Non-pigmented ciliary epithelial cell (primary cell): Measurements from ENCODE around the gene FBXO27.
A peak's percentile ranks its signal among the peaks of the same experiment; 100 is the strongest.
"Not testable (repeated sequence)": the region's sequence is repeated elsewhere in the genome, so short reads cannot be mapped to it uniquely, and the experiment has no call there.

Source experiments
- DNase-seq: peaks from one replicate; pipeline ENCODE4 v3.0.0-alpha.2; 2010; ENCODE audit warnings: low read depth

FBXO27 gene

GRCh38 chr19:39032063-39032918 lies at the start of gene FBXO27:
TSS of gene FBXO27 (minus strand) at chr19:39032549. CDS start at chr19:39032227, 322 bp downstream.
- no peak for DNase-seq

DNA sequence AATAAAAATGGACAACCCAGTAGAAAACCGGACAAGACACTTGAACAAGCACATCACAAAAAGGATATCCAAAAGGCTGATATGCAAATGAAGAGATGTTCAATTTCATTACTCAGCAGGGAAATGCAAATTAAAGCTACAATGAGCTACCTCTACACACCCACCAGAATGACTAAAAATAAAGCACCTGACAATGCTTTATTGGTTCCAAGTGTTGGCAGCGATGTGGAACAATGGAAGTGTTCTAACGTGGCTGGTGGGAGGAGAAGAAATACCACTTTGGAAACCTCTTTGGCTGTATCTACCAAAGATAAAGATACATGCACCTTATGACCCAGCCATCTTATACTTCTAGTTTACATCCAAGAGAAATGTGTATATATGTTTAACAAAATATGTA lies 48.1 kb upstream of the FBXO27 start:
- no peak for DNase-seq

DNA sequence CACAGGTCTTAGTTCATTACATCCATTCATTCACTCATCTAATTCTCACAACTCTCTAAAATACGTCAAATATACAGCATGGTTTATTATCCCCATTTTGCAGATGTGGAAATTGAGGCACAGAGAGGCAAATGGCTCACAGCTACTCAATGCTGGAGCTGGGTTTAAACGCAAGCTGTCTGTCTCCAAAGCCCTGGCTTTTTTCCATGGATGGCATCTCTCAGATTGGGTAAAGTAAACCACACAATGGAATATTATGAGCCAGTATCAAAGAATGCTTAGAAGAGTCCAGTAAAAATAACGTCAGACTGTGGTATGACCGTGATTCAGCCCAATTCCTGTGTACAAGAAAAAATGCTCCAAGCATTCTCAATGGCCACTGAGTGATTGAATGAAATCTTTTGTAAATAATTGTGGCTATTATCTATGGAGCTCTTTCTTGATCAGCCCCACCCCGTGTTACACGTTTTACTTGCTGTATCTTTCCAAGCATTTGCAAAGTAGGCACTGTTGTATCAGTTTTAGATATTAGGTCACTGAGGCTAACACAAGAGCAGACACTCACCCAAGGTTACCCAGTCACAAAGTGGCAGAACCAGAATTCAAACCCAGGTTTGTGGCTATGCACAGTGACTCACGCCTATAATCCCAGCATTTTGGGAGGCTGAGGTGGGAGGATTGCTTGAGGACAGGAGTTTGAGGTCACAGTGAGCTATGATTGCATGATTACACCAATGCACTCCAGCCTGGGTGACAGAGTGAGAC lies 46.3 kb upstream of the FBXO27 start:
- peak; percentile 91 for DNase-seq

- no peak for DNase-seq
Measured at GRCh38 chr19:39077323-39077722, 45.0 kb upstream of the FBXO27 start.

GRCh38 chr19:39074942-39075341 lies 42.6 kb upstream of the FBXO27 start:
- DNase-seq, result no peak

DNA sequence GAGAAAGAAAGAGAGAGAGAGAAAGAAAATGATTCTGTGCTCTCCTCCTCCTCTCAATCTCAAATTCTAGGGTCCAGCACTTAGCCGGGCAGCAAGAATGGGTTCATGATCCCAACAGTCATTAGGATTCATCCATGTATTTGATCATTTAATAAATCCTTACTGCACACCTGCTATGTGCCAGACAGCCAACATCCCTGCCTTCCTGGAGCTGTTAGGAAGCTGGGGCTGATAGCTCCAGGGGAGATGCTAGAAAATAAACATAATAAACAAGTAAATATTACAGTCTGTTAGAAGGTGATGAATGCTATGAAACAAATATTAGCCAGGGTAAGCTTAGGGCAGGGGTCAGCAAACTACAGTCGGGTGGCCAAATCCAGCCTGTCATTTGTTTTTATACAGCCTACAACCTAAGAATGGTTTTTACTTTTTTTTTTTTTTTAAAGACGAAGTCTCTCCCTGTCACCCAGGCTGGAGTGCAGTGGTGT lies 41.9 kb upstream of the FBXO27 start:
- DNase-seq, result no peak

DNA sequence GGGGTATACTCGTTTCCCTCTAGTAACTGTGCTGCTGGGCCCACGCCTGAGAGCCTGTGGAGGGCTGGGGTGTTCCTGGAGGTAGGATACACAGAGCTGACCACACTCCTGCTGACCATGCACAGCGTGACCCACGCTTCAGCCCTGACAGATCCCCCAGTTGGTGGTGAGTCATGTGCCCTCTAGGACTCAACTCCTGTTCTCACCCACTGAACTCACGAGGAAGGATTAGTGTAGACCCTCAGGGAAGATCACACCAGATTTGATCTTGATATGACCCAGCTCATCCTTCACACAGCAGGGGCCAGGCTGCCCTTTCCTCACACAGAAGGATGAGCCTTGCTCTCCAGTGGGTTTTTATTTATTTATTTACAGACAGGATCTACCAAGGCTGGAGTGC lies 38.5 kb upstream of the FBXO27 start:
- DNase-seq, result no peak

DNA sequence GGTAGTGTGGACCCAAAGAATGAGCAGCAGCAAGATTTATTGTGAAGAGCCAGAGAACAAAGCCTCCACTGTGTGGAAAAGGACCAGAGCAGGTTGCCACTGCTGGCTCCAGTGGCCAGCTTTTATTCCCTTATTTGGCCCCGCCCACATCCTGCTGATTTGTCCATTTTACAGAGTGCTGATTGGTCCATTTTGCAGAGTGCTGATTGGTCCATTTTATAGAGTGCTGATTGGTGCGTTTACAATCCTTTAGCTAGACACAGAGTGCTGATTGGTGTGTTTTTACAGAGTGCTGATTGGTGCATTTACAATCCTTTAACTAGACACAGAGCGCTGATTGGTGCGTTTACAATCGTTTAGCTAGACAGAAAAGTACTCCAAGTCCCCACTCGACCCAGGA lies 35.9 kb upstream of the FBXO27 start:
- DNase-seq, result not testable (repeated sequence)

GRCh38 chr19:39067104-39067503 lies 34.8 kb upstream of the FBXO27 start:
- DNase-seq, result no peak

GRCh38 chr19:39065928-39066327 lies 33.6 kb upstream of the FBXO27 start:
- no peak for DNase-seq

GRCh38 chr19:39064405-39064804 lies 32.1 kb upstream of the FBXO27 start:
- no peak for DNase-seq

DNA sequence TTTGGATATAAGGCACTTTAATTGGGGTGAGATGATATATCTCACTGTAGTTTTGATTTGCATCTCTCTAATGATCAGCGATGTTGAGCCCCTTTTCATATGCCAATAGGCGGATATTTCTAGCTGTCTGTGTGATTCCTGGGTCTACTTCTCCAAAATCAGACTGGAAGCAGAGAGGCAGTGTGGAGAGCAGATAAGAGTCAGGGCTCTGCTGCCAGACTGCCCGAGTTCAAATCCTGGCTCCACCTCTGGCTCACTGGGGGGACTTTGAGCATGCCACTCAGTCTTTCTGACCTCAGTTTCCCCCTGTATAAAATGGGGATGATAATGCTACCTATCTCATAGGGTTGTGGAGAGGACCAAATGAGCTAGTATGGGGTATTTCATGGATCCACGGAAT lies 27.8 kb upstream of the FBXO27 start:
- no peak for DNase-seq

DNA sequence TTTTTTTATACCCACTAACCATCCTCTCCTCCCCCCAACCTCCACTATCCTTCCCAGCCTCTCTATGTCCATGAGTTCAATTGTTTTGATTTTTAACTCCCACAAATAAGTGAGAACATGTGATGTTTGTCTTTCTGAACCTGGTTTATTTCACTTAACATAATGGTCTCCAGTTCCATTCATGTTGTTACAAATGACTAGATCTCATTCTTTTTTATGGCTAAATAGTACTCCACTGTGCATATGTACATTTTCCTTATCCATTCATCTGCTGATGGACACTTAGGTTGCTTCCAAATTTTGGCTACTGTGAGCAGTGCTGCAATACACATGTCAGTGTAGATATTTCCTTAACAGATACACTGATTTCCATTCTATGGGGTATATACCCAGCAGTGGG lies 27.0 kb upstream of the FBXO27 start:
- no peak for DNase-seq

- DNase-seq, result no peak
Measured at GRCh38 chr19:39057615-39058014, 25.3 kb upstream of the FBXO27 start.

DNA sequence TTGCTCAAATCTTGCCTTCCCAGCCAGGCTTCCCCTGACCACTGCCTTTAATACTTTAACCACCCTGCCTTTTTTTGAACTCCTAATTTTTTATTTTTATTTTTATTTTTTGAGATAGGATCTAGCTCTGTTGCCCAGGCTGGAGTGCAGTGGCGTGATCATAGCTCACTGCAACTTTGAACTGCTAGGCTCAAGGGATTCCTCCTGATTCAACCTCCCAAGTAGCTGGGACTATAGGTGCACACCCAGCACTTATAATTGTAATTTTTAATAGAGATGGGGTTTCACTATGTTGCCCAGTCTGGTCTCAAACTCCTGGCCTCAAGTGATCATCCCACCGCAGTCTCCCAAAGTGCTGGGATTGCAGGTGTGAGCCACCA lies 21.7 kb upstream of the FBXO27 start:
- no peak for DNase-seq

DNA sequence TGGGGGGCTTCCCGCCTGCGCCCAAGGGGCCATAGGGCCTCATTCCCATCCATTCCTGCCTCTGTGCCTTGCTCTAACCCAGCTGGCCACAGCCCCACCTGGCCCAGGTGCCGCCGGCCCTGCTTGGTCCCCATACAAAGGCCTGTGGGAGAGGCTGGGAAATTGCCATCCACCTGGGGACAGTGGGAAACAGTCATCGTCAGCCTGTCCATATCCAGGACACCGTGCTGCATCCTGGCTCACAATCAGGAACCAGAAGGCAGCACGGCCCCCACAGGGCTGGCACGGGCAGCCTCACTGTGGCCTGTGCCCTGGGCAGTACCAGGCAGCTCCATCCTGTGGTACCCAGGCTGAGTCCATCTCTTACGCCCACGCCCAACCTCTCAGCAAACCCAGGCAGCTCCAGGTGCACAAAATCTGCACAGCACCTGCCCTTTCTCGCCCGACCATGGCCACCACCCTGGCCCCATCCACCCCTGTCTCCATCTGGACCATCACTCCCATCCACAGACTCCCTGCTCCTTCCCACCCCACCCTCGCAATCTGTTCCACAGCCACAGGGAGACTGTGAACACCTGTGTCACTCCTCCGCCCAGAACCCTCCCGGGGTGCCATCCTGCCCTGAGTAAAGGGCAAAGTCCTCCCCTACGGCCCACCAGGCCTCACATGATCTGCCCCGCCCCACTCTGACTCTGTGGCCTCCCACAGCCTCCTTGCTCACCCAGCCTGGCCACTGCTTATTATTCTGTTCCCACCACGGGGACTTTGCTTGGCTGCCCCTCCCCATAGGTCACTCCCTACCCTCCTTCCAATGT lies 21.1 kb upstream of the FBXO27 start:
- no peak for DNase-seq

DNA sequence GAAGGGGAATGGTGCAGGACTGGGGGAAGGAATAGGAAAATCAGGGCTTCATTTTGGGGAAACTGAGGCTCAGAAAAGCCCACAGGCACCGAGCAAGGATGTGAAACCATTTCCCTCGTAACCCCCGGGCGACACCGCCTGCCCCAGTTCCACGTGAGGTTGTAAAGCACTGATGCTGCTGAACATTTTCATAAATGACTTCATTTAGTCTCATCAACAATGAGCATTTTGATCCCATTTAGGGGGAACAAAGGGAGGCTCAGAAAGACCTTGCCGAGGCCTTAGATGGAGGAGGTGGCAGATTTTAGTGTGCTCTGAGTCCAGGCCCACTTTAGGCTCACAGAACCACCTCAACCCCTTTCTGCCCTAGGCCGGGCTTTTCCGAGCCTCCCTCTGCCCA lies 20.5 kb upstream of the FBXO27 start:
- DNase-seq, result no peak

DNA sequence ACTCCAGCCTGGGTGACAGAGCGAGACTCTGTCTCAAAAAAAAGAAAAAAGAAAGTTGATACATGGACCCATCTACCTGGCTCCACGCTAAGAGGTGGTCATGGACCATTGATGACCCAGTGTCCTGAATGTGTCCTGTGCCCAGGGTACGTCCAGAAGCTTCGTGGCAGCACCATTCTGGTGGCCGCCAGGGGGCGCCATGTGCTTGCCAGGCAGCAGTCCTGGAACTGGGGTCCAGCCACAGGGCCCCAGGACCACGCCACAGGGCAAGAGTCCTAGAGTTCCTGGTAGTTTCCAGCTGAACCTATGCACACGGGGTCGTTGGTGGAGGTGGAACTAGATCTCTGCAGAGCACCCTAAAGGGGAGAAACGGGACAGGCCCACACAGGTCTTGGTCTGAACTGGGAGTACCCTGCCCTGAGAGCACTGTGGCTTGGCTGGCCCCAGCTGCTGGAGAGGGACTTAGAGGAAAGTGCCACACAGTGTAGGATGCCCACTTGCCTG lies 19.9 kb upstream of the FBXO27 start:
- DNase-seq, result no peak

- DNase-seq, result no peak
Measured at GRCh38 chr19:39047073-39047472, 14.7 kb upstream of the FBXO27 start.

DNA sequence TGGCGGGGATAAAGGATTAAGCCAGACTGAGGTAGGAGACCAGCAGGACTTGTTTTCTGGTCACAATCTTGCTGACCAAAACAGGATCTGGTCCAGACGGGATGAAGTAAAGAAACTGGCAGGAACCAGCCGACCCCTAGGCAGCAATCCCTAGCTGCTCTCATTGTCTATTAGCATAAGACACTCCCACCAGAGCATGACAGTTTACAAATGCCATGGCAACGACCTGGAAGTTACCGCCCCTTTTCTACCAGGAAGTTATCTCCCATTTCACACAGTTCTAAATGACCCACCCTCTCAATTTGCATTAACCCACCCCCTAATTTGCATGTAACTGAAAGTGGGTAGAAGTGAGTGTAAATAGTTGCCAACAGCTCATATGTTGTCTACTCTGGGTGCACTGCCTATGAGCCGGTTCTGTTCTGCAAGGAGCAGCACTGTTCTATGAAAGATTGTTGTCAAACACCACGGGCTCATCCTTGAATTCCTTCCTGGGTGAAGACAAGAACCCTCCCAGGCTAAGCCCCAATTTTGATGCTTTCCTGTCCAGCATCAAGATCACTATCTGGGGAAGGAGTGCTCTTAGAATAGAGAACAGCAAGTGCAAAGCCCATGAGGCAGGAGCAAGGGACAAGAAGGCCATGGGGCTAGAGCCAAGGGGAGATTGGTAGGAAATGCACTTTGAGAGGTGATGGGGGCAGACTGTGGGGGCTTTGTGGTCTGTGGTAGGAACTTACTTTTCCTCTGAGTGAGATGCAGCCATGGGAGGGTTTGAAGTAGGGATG lies 13.9 kb upstream of the FBXO27 start:
- DNase-seq, result no peak

GRCh38 chr19:39045506-39045905 lies 13.2 kb upstream of the FBXO27 start:
- no peak for DNase-seq
